Measurements from ENCODE around the gene MARS1.
A peak's percentile ranks its signal among the peaks of the same experiment; 100 is the strongest.
"Not testable (repeated sequence)": the region's sequence is repeated elsewhere in the genome, so short reads cannot be mapped to it uniquely, and the experiment has no call there.

The MARS1 gene

DNA sequence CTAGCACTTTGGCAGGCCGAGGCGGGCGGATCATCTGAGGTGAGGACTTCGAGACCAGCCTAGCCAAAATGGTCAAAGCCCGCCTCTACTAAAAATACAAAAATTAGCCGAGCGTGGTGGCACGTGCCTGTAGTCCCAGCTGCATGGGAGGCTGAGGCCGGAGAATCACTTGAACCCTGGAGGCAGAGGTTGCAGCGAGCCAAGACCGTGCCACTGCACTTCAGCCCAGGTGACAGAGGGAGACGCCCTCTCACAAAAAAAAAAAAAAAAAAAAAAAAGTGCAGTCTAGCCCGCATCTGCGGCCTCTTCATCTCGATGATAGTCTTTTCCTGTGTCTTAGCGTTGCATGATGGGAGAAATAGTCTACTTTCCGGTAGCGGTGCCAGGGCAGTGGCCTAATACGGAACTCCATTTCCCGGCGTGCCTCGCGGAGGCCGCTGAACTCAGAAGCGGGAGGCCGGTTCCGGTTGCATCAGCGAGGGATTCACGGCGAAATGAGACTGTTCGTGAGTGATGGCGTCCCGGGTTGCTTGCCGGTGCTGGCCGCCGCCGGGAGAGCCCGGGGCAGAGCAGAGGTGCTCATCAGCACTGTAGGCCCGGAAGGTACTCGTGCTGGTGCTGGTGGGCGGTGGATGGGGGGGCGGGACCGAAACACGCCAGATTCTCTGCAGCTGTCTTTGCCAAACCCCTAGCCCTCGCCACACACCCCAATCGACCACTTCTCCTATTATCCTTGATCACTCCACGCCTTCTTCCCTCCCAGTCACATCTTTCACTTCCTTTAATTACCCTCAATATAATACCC is at the start of gene MARS1:
Gene MARS1, plus strand, starts transcription at position 472 of the 805 bp plus-strand sequence. Its CDS starts 23 bp downstream, at position 495.
- no peak for TF ChIP-seq CTCF (conservative IDR thresholded peaks at IDR 0.05; ENCODE audit: control insufficient read depth, insufficient read depth, low read depth, low read length)
- DNase-seq (ENCODE audit: low read depth), result peak; percentile 95
- peak within 1 kb of the TSS; percentile 99 for H3K4me3 ChIP-seq (ENCODE audit: control insufficient read depth, low read depth, low read length)

GRCh38 chr12:57438400-57438799 is 49.5 kb upstream of the MARS1 start:
- no peak overlapping the region for H3K4me3 ChIP-seq (ENCODE audit: control insufficient read depth, low read depth, low read length)
- TF ChIP-seq CTCF (conservative IDR thresholded peaks at IDR 0.05; ENCODE audit: control insufficient read depth, insufficient read depth, low read depth, low read length), result no peak
- DNase-seq (ENCODE audit: low read depth), result no peak

DNA sequence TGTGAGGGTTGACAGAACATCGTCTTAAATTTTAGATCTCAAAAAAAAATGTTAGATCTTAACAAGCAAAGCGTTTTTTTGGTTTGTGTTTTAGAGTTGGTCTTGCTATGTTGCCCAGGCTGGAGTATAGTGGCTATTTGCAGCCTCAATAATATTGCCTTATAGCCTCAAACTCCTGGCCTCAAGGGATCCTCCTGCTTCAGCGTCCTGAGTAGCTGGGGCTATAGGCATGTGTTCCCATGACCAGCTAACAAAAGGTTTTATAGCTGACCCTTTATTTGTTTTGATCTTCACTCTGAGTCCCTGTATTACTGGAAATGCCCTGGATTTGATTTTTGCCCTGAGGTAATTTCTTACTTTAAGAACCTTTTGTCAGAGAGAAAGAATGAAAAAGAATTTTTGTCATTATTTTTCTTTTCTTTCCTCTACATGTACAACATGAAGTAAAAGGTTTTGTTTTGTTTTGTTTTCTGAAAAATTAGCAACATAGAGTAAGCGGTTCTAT is 48.1 kb upstream of the MARS1 start:
- no peak overlapping the region for H3K4me3 ChIP-seq (ENCODE audit: control insufficient read depth, low read depth, low read length)
- no peak for TF ChIP-seq CTCF (conservative IDR thresholded peaks at IDR 0.05; ENCODE audit: control insufficient read depth, insufficient read depth, low read depth, low read length)
- no peak for DNase-seq (ENCODE audit: low read depth)

GRCh38 chr12:57441393-57441792 is 46.5 kb upstream of the MARS1 start:
- H3K4me3 ChIP-seq (ENCODE audit: control insufficient read depth, low read depth, low read length), result not testable (repeated sequence)

GRCh38 chr12:57441846-57442427 is 45.9 kb upstream of the MARS1 start:
- DNase-seq (ENCODE audit: low read depth), result no peak
- H3K4me3 ChIP-seq (ENCODE audit: control insufficient read depth, low read depth, low read length), result no peak overlapping the region

More at GRCh38 chr12:57441393-57441792, 46.5 kb upstream of the MARS1 start:
- DNase-seq (ENCODE audit: low read depth), result not testable (repeated sequence)

DNA sequence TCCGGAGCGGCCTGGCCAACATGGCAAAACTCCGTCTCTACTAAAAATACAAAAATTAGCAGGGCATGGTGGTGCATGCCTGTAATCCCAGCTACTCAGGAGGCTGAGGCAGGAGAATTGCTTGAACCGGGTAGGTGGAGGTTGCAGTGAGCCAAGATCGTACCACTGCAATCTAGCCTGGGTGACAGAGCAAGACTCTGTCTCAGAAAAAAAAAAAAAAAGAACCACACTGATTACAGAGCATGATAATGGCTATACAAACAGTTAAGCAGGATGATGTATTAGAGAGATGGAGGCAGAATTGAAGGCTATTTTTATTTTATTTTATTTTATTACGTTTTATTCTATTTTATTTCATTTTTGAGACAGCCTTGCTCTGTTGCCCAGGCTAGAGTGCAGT is 43.5 kb upstream of the MARS1 start:
- not testable (repeated sequence) for DNase-seq (ENCODE audit: low read depth); H3K4me3 ChIP-seq (ENCODE audit: control insufficient read depth, low read depth, low read length)

More at GRCh38 chr12:57441846-57442427, 45.9 kb upstream of the MARS1 start:
- no peak for TF ChIP-seq CTCF (conservative IDR thresholded peaks at IDR 0.05; ENCODE audit: control insufficient read depth, insufficient read depth, low read depth, low read length)

GRCh38 chr12:57444744-57445143 is 43.1 kb upstream of the MARS1 start:
- H3K4me3 ChIP-seq (ENCODE audit: control insufficient read depth, low read depth, low read length), result no peak overlapping the region
- no peak for TF ChIP-seq CTCF (conservative IDR thresholded peaks at IDR 0.05; ENCODE audit: control insufficient read depth, insufficient read depth, low read depth, low read length)
- no peak for DNase-seq (ENCODE audit: low read depth)
